ENCODE measurements around the gene NLRC5.

The NLRC5 gene

DNA sequence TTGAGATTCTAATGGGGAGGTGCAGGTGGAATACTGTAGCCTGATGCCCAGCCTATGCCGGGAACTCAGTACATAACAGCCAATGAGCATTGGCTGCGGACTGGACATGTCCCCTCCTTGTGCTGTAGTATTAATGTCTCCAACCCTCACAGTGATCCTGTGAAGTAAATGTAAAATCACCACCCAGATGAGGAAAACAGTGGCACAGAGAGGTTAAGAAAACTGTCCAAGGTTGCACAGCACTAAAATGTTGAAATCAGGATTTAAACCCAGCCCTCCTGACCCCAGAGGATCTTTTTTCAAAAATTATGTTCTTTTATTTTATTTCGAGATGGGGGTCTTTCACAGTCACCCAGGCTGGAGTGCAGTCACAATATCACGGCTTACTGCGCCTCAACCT is 7.9 kb downstream of the NLRC5 start:
- TF ChIP-seq, protein P1, sequence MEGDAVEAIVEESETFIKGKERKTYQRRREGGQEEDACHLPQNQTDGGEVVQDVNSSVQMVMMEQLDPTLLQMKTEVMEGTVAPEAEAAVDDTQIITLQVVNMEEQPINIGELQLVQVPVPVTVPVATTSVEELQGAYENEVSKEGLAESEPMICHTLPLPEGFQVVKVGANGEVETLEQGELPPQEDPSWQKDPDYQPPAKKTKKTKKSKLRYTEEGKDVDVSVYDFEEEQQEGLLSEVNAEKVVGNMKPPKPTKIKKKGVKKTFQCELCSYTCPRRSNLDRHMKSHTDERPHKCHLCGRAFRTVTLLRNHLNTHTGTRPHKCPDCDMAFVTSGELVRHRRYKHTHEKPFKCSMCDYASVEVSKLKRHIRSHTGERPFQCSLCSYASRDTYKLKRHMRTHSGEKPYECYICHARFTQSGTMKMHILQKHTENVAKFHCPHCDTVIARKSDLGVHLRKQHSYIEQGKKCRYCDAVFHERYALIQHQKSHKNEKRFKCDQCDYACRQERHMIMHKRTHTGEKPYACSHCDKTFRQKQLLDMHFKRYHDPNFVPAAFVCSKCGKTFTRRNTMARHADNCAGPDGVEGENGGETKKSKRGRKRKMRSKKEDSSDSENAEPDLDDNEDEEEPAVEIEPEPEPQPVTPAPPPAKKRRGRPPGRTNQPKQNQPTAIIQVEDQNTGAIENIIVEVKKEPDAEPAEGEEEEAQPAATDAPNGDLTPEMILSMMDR (IDR thresholded peaks at IDR 0.05; ENCODE audit: insufficient read depth, low read length, missing control alignments), result no peak

GRCh38 chr16:56997931-56998330 is 8.6 kb downstream of the NLRC5 start:
- TF ChIP-seq, protein P1 (IDR thresholded peaks at IDR 0.05; ENCODE audit: insufficient read depth, low read length, missing control alignments), result no peak
- H3K4me3 ChIP-seq (ENCODE audit: low read depth, low read length), result no peak overlapping the region
- DNase-seq (ENCODE audit: low read depth, low spot score), result no peak
- POLR2A ChIA-PET, result interaction anchor here (1.0 kb wide), 1 partner anchor 9 kb away, joined by 3 read pairs; the partner anchor contains the start of gene NLRC5
- CTCF ChIA-PET, result interaction anchor here (0.7 kb wide), 1 partner anchor 441 kb away, joined by 4 read pairs; no protein-coding TSS in a partner anchor

More for the DNA sequence above, 7.9 kb downstream of the NLRC5 start:
- DNase-seq (ENCODE audit: low read depth, low spot score), result no peak
- ChIA-PET CTCF (no interaction called here), POLR2A (interaction anchor here (1.0 kb wide), 1 partner anchor 8 kb away, joined by 3 read pairs; the partner anchor contains the start of gene NLRC5)
- H3K4me3 ChIP-seq (ENCODE audit: low read depth, low read length), result no peak overlapping the region

DNA sequence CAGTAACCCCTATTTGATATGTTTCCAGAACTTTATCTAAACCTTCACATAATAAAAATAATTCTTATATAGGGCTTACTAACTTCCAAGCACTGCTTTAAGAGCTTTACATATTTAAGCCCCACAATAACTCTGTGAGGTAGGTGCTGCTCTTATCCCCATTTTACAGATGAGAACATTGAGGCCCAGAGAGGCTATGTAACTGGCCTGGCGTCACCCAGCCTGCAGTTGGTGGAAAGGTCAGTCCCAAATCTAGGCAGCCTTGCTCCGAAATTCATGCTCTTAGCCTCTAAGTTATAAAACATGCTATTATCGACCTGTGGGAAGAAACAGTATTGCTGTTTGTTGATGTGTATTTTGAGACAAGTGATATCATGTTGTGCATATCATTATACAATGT is 9.0 kb downstream of the NLRC5 start:
- no peak for DNase-seq (ENCODE audit: low read depth, low spot score)
- POLR2A ChIA-PET, result interaction anchor here (1.0 kb wide), 1 partner anchor 9 kb away, joined by 3 read pairs; the partner anchor contains the start of gene NLRC5
- CTCF ChIA-PET, result interaction anchor here (0.7 kb wide), 1 partner anchor 441 kb away, joined by 4 read pairs; no protein-coding TSS in a partner anchor
- TF ChIP-seq, protein P1 (IDR thresholded peaks at IDR 0.05; ENCODE audit: insufficient read depth, low read length, missing control alignments), result no peak
- no peak overlapping the region for H3K4me3 ChIP-seq (ENCODE audit: low read depth, low read length)

- TF ChIP-seq, protein P1 (IDR thresholded peaks at IDR 0.05; ENCODE audit: insufficient read depth, low read length, missing control alignments), result no peak
- ChIA-PET POLR2A (interaction anchor here (1.2 kb wide), 1 partner anchor 10 kb away, joined by 5 read pairs; the partner anchor contains the start of gene NLRC5), CTCF (interaction anchor here (1.2 kb wide), 1 partner anchor 132 kb away, joined by 4 read pairs; no protein-coding TSS in a partner anchor)
- no peak for DNase-seq (ENCODE audit: low read depth, low spot score)
- H3K4me3 ChIP-seq (ENCODE audit: low read depth, low read length), result no peak overlapping the region
Observed at GRCh38 chr16:56998861-56999260, 9.5 kb downstream of the NLRC5 start.

DNA sequence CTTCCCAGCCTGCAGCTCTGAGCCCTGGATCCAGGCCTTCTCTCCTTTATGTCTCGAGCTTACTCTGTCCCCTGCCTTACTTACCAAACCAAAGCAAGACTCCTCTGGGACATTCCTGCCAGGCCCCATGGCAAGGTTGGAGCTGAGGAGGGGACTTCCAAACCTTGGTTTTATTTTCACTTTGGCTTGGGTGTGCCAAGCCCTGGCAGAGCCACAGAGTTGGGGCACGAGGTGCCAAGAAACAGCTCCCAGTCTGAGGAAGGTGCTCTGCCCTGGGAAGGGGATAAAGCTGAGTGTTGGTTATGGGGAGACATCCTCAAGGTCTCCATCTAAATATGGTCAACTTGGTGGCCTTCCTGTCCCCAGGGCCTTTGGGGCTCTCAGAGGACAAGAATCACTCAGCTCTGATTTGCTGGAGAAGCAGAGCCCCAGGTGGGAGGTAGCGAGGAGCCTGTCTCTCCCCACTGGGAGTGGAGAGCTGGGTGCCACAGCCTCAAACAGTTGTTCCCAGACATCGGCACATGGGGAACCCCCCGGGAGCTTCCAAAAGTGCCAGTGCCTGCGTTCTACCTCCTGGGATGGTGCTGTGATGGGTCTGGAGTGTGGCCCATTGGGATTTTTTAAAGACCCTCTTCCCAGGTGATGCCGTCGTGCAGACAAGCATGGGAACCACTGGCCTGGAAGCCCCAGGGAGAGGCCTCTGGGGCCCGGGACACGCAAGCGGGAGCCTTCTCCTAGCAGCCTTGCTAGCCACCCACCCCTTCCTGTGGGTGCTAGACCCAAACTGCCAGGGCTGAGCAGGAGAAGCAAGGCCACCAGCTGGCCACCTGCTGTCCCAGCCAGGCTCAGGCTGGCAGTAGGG is 10.3 kb downstream of the NLRC5 start:
- no peak overlapping the region for H3K4me3 ChIP-seq (ENCODE audit: low read depth, low read length)
- POLR2A ChIA-PET, result interaction anchor here (0.7 to 1.2 kb wide), 2 partner anchors 11 to 52 kb away, joined by 4 to 5 read pairs; partner anchors contain the start of gene NLRC5
- no peak for DNase-seq (ENCODE audit: low read depth, low spot score)
- TF ChIP-seq, protein P1 (IDR thresholded peaks at IDR 0.05; ENCODE audit: insufficient read depth, low read length, missing control alignments), result no peak
- CTCF ChIA-PET, result interaction anchor here (0.7 to 1.2 kb wide), 3 partner anchors 12 to 133 kb away, joined by 3 to 4 read pairs (median 4); partner anchors contain the start of gene CPNE2

Data from AG04449 (cell line).